GM23338 (cell line): Measurements from ENCODE around the gene PXDN. TPM values are rescaled to one million over a fixed set of nuclear protein-coding genes. Genes with fewer than 3 reads are reported as not detected.
A peak's percentile ranks its signal among the peaks of the same experiment; 100 is the strongest.

ENCODE experiments used
- ATAC-seq: fragments of 200-7000 bp; cut with Tn5 transposase; 3 replicates; pipeline ENCODE4 v1.9.1; 2020
- DNase-seq: peaks from one replicate; pipeline ENCODE4 v3.0.0-alpha.2; 2015; ENCODE audit warnings: low spot score
- H2AFZ ChIP-seq: fragments of 200-600 bp; sonication (generic); 2 replicates; pipeline ENCODE4 v1.8.0; 2016; ENCODE audit warnings: antibody characterized with exemption, mild to moderate bottlenecking, moderate library complexity
- H3F3A ChIP-seq: fragments of 200-600 bp; sonication (generic); replicated peaks from 2 replicates; pipeline ENCODE4 v1.8.0; 2017; ENCODE audit warnings: antibody characterized with exemption, mixed run types, low read depth
- H3K27ac ChIP-seq: fragments of 200-600 bp; sonication (generic); 2 replicates; pipeline ENCODE4 v1.6.1; 2016; ENCODE audit warnings: low read depth
- H3K27me3 ChIP-seq: fragments of 200-600 bp; sonication (generic); 2 replicates; pipeline ENCODE4 v1.8.0; 2016; ENCODE audit warnings: mild to moderate bottlenecking, mixed run types, moderate library complexity; ENCODE audit not compliant: insufficient read depth
- H3K36me3 ChIP-seq: fragments of 200-600 bp; sonication (generic); 2 replicates; pipeline ENCODE4 v1.8.0; 2016; ENCODE audit warnings: mild to moderate bottlenecking; ENCODE audit not compliant: insufficient read depth
- H3K4me1 ChIP-seq: fragments of 200-600 bp; sonication (generic); 2 replicates; pipeline ENCODE4 v1.8.0; 2016; ENCODE audit warnings: mild to moderate bottlenecking, moderate library complexity; ENCODE audit not compliant: insufficient read depth
- H3K4me2 ChIP-seq: fragments of 200-600 bp; sonication (generic); 2 replicates; pipeline ENCODE4 v1.7.1; 2017; ENCODE audit warnings: mixed run types
- H3K4me3 ChIP-seq: fragments of 200-600 bp; sonication (generic); 2 replicates; pipeline ENCODE4 v1.6.1; 2016; ENCODE audit warnings: mixed run types
- H3K79me2 ChIP-seq: fragments of 200-600 bp; sonication (generic); replicated peaks from 2 replicates; pipeline ENCODE4 v1.8.0; 2017; ENCODE audit warnings: mild to moderate bottlenecking; ENCODE audit not compliant: insufficient read depth
- H3K9me2 ChIP-seq: fragments of 200-600 bp; sonication (generic); 2 replicates; pipeline ENCODE4 v1.8.0; 2017; ENCODE audit not compliant: insufficient read depth
- H4K20me1 ChIP-seq: fragments of 200-600 bp; sonication (generic); replicated peaks from 2 replicates; pipeline ENCODE4 v1.8.0; 2017; ENCODE audit warnings: mild to moderate bottlenecking; ENCODE audit not compliant: insufficient read depth
- H3K27ac Mint-ChIP-seq: 2 replicates; pipeline ENCODE4 v1.8.0; 2020; ENCODE audit warnings: inconsistent platforms, mild to moderate bottlenecking, moderate library complexity, mixed read lengths
- H3K27me3 Mint-ChIP-seq: 3 replicates; pipeline ENCODE4 v1.8.0; 2022; ENCODE audit warnings: low read depth, mild to moderate bottlenecking, moderate library complexity, mixed read lengths, inconsistent platforms; ENCODE audit not compliant: insufficient read depth, poor library complexity
- H3K36me3 Mint-ChIP-seq: 3 replicates; pipeline ENCODE4 v1.8.0; 2021; ENCODE audit warnings: low read depth, mild to moderate bottlenecking, inconsistent platforms, moderate library complexity, mixed read lengths
- H3K4me1 Mint-ChIP-seq: 3 replicates; pipeline ENCODE4 v1.8.0; 2020; ENCODE audit warnings: mild to moderate bottlenecking, inconsistent platforms, mixed read lengths
- H3K4me3 Mint-ChIP-seq: 3 replicates; pipeline ENCODE4 v1.8.0; 2021; ENCODE audit warnings: moderate library complexity, mild to moderate bottlenecking, inconsistent platforms, mixed read lengths
- H3K9me3 Mint-ChIP-seq: 3 replicates; pipeline ENCODE4 v1.8.0; 2020; ENCODE audit warnings: moderate library complexity, mild to moderate bottlenecking, inconsistent platforms, mixed read lengths
- CTCF ChIP-seq, 2 experiments: fragments of 200-600 bp in 1 of 2; sonication (generic) in 1 of 2; conservative IDR thresholded peaks; 2 replicates each; pipeline versions ENCODE4 v1.5.1 to v1.6.1; 2016 to 2017; ENCODE audit warnings: antibody characterized with exemption in 2 of 2, low read depth in 2 of 2, mild to moderate bottlenecking in 2 of 2, moderate library complexity in 1 of 2
- ETS1 ChIP-seq: IDR thresholded peaks from 2 replicates; pipeline ENCODE4 v1.6.1; 2016; ENCODE audit warnings: antibody characterized with exemption
- EZH2phosphoT487 ChIP-seq: fragments of 200-600 bp; sonication (generic); IDR thresholded peaks from one replicate; pipeline ENCODE4 v1.8.1; 2018; ENCODE audit warnings: antibody characterized with exemption; ENCODE audit not compliant: unreplicated experiment
- JUNB ChIP-seq: IDR thresholded peaks from one replicate; pipeline ENCODE4 v1.6.1; 2016; ENCODE audit warnings: antibody characterized with exemption; ENCODE audit not compliant: unreplicated experiment
- NANOG ChIP-seq: IDR thresholded peaks from 2 replicates; pipeline ENCODE4 v1.6.1; 2016; ENCODE audit warnings: antibody characterized with exemption, borderline replicate concordance
- POLR2AphosphoS5 ChIP-seq: IDR thresholded peaks from 2 replicates; pipeline ENCODE4 v1.6.1; 2016; ENCODE audit warnings: antibody characterized with exemption, low read depth
- REST ChIP-seq: IDR thresholded peaks from one replicate; pipeline ENCODE4 v1.6.1; 2018; ENCODE audit warnings: antibody characterized with exemption; ENCODE audit not compliant: unreplicated experiment
- ZNF114 ChIP-seq: fragments of 250-450 bp; sonication (Bioruptor Pico); IDR thresholded peaks from 2 replicates; pipeline ENCODE4 v1.5.0; 2020; ENCODE audit warnings: mild to moderate bottlenecking, moderate library complexity
- polyA plus RNA-seq: library from polyadenylated mRNA; unstranded; fragments of >200 nt; fragmentation: Nextera tagmentation; extraction: Ambion mirVana; gene quantifications from 2 replicates; pipeline ENCODE4 v1.2.1, GENCODE V29; 2016
- total RNA-seq: library from RNA; depleted of rRNA; stranded (reverse); fragments of >200 nt; shearing (Covaris generic); gene quantifications from 2 replicates; pipeline ENCODE4 v1.2.3, GENCODE V29; 2014

The PXDN gene
- total and polyA plus RNA-seq, 2 experiments from 2014 or later = 42.2 to 225 TPM

- no peak overlapping the region for H3K4me2 ChIP-seq
- Mint-ChIP-seq H3K4me3 (no peak overlapping the region), H3K9me3 (peaks cover 3% of the 10 kb centered on the region; the same call in 1 of the 3 replicates), H3K27ac (no peak overlapping the region), H3K4me1 (peaks cover 58% of the 10 kb centered on the region), H3K27me3 (no peaks in the 10 kb centered on the region), H3K36me3 (peaks cover 17% of the 10 kb centered on the region)
- 0 out of 2 replicates have a peak, but pooled peaks cover 7% of the 10 kb centered on the region for H3K9me2 ChIP-seq
- TF ChIP-seq JUNB (no peak), NANOG (no peak), POLR2AphosphoS5 (no peak), REST (no peak), ETS1 (no peak)
- H3K79me2 ChIP-seq = peaks cover 94% of the 10 kb centered on the region
- no peaks in the 10 kb centered on the region for H3K36me3 ChIP-seq
- ATAC-seq (no peak), DNase-seq (no peak)
- H3K4me3 ChIP-seq = no peak overlapping the region
- no peaks in the 10 kb centered on the region for H3K27me3 ChIP-seq
- peaks cover 23% of the 10 kb centered on the region; the same call in 1 of the 2 replicates for H4K20me1 ChIP-seq
- H3F3A ChIP-seq = 0 out of 2 replicates have a peak, but pooled peaks cover 9% of the 10 kb centered on the region
- H2AFZ ChIP-seq = no peak overlapping the region
- H3K4me1 ChIP-seq = peaks cover 37% of the 10 kb centered on the region
- 0 out of 2 replicates have a peak overlapping the region, but pooled peaks have one; percentile 62 for H3K27ac ChIP-seq
These were observed 16.4 kb downstream of the PXDN start for GRCh38 chr2:1727796-1728474.

GRCh38 chr2:1727101-1727771 lies 17.1 kb downstream of the PXDN start:
- H3F3A ChIP-seq = 0 out of 2 replicates have a peak, but pooled peaks cover 9% of the 10 kb centered on the region
- peak overlapping the region; percentile 24; the same call in 1 of the 2 replicates for H3K27ac Mint-ChIP-seq
- ATAC-seq (no peak), DNase-seq (no peak)
- H3K27me3 Mint-ChIP-seq = no peaks in the 10 kb centered on the region
- H3K9me3 Mint-ChIP-seq = no peaks in the 10 kb centered on the region
- peaks cover 94% of the 10 kb centered on the region for H3K79me2 ChIP-seq
- no peak overlapping the region for H2AFZ ChIP-seq
- H3K4me3 ChIP-seq = no peak overlapping the region
- H4K20me1 ChIP-seq = peaks cover 23% of the 10 kb centered on the region; the same call in 1 of the 2 replicates
- no peaks in the 10 kb centered on the region for H3K36me3 ChIP-seq
- 0 out of 2 replicates have a peak, but pooled peaks cover 8% of the 10 kb centered on the region for H3K9me2 ChIP-seq
- H3K36me3 Mint-ChIP-seq = peaks cover 13% of the 10 kb centered on the region; the same call in 1 of the 3 replicates
- no peak overlapping the region for H3K27ac ChIP-seq
- no peaks in the 10 kb centered on the region for H3K27me3 ChIP-seq
- peaks cover 37% of the 10 kb centered on the region for H3K4me1 ChIP-seq
- no peak overlapping the region for H3K4me2 ChIP-seq
- H3K4me1 Mint-ChIP-seq = peaks cover 54% of the 10 kb centered on the region
- no peak overlapping the region for H3K4me3 Mint-ChIP-seq
- TF ChIP-seq CTCF (conservative IDR thresholded peaks at IDR 0.05; ENCODE audit: low read depth in 2 of 2) (no peak), ZNF114 (CRISPR knock-in tag) (no peak), EZH2phosphoT487 (no peak), REST (no peak)
